Measurements from ENCODE around the gene SCFD2.

The SCFD2 gene

GRCh38 chr4:52979821-52980590 is 385.9 kb downstream of the SCFD2 start:
- no peak for DNase-seq

GRCh38 chr4:52979020-52979419 is 386.8 kb downstream of the SCFD2 start:
- DNase-seq, result no peak

GRCh38 chr4:52977252-52977651 is 388.6 kb downstream of the SCFD2 start:
- no peak for DNase-seq

GRCh38 chr4:52976523-52977230 is 389.2 kb downstream of the SCFD2 start:
- no peak for DNase-seq

GRCh38 chr4:52968691-52969090 is 397.2 kb downstream of the SCFD2 start:
- DNase-seq, result no peak

GRCh38 chr4:52968241-52968640 is 397.6 kb downstream of the SCFD2 start:
- no peak for DNase-seq

GRCh38 chr4:52966781-52967180 is 399.1 kb downstream of the SCFD2 start:
- DNase-seq, result no peak

- DNase-seq, result no peak
Observed at GRCh38 chr4:52966172-52966571, 399.7 kb downstream of the SCFD2 start.

- no peak for DNase-seq
Observed at GRCh38 chr4:52964561-52965101, 401.2 kb downstream of the SCFD2 start.

- no peak for DNase-seq
Observed at GRCh38 chr4:52964011-52964410, 401.9 kb downstream of the SCFD2 start.

- no peak for DNase-seq
Observed at GRCh38 chr4:52962721-52963120, 403.1 kb downstream of the SCFD2 start.

- no peak for DNase-seq
Observed at GRCh38 chr4:52961666-52962412, 404.0 kb downstream of the SCFD2 start.

GRCh38 chr4:52959541-52959940 is 406.3 kb downstream of the SCFD2 start:
- no peak for DNase-seq

GRCh38 chr4:52957835-52958631 is 407.8 kb downstream of the SCFD2 start:
- DNase-seq, result no peak

GRCh38 chr4:52957220-52957686 is 408.6 kb downstream of the SCFD2 start:
- no peak for DNase-seq

- no peak for DNase-seq
Observed at GRCh38 chr4:52956691-52957090, 409.2 kb downstream of the SCFD2 start.

- DNase-seq, result no peak
Observed at GRCh38 chr4:52954560-52955170, 411.2 kb downstream of the SCFD2 start.

- no peak for DNase-seq
Observed at GRCh38 chr4:52952540-52952939, 413.3 kb downstream of the SCFD2 start.

GRCh38 chr4:52951016-52951415 is 414.8 kb downstream of the SCFD2 start:
- no peak for DNase-seq

- no peak for DNase-seq
Observed at GRCh38 chr4:52950226-52950625, 415.6 kb downstream of the SCFD2 start.

- no peak for DNase-seq
Observed at GRCh38 chr4:52949336-52949735, 416.5 kb downstream of the SCFD2 start.

- DNase-seq, result no peak
Observed at GRCh38 chr4:52948057-52948423, 417.8 kb downstream of the SCFD2 start.

Measured in stimulated activated CD4-positive, alpha-beta T cell treated with anti-CD3 and anti-CD28 coated beads, Interleukin-2, amount 100 ng/mL, for 48 hours (primary cell).